ENCODE results near the gene DBP.

DBP gene

DNA sequence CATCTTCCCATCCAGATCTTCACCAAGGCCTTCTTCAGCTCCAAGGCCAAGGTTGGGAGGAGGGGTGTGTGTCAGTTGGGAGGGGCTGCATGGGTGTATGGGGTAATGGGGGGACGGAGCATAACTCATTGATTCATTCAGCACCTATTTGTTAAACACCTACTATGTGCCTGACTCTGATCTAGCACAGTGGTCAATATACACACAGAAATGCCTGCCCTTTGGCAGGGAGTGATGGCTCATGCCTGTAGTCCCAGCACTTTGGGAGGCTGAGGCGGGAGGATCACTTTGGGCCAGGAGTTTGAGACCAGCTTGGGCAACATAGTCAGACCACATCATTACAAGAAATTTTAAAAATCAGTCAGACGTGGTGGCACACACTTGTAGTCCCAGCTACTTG, 49.8 kb downstream of the DBP start:
- DNase-seq (ENCODE audit: low read depth), result no peak
- TF ChIP-seq, protein P1, sequence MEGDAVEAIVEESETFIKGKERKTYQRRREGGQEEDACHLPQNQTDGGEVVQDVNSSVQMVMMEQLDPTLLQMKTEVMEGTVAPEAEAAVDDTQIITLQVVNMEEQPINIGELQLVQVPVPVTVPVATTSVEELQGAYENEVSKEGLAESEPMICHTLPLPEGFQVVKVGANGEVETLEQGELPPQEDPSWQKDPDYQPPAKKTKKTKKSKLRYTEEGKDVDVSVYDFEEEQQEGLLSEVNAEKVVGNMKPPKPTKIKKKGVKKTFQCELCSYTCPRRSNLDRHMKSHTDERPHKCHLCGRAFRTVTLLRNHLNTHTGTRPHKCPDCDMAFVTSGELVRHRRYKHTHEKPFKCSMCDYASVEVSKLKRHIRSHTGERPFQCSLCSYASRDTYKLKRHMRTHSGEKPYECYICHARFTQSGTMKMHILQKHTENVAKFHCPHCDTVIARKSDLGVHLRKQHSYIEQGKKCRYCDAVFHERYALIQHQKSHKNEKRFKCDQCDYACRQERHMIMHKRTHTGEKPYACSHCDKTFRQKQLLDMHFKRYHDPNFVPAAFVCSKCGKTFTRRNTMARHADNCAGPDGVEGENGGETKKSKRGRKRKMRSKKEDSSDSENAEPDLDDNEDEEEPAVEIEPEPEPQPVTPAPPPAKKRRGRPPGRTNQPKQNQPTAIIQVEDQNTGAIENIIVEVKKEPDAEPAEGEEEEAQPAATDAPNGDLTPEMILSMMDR (IDR thresholded peaks at IDR 0.05; ENCODE audit: insufficient read depth, low read depth, low read length, missing control alignments), result no peak
- H3K4me3 ChIP-seq (ENCODE audit: low read depth, low read length), result no peak overlapping the region

DNA sequence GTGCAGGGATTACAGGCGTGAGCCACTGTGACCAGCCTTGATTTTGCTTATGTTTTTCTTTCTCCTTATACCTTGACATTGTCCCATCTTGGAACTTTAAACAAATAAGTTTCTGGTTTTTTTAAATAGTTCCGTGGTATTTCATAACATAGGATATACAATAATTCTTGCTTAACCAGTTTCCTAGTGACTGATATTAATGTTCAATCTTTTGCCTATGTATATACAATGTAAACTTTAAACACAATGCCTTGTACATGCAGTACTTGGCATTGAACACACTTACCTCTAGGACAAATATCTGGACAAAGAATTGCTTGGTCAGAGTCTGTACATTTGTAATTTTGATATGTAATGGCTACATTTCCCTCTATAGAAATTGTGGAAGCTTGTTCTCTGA, 55.0 kb downstream of the DBP start:
- TF ChIP-seq, protein P1 (IDR thresholded peaks at IDR 0.05; ENCODE audit: insufficient read depth, low read depth, low read length, missing control alignments), result no peak
- no peak overlapping the region for H3K4me3 ChIP-seq (ENCODE audit: low read depth, low read length)
- no peak for DNase-seq (ENCODE audit: low read depth)

Data from GM12865 (cell line).